ENCODE results near the gene UGCG.

Gene UGCG

GRCh38 chr9:111868475-111868874, 28.1 kb upstream of the UGCG start:
- TF ChIP-seq EZH2phosphoT487 (conservative IDR thresholded peaks at IDR 0.05; ENCODE audit: low read length): no peak
- no peaks in the 10 kb centered on the region for H4K20me1 ChIP-seq (ENCODE audit: low read depth, low read length)
- no peaks in the 10 kb centered on the region for H3K9me3 ChIP-seq (ENCODE audit: insufficient read depth, low read length)
- no peak overlapping the region for H2AFZ ChIP-seq (ENCODE audit: low read depth, low read length, severe bottlenecking)
- H3K27ac ChIP-seq (ENCODE audit: low read depth, low read length): no peak overlapping the region
- no peaks in the 10 kb centered on the region for H3K36me3 ChIP-seq (ENCODE audit: low read length)
- H3K9me2 ChIP-seq (replicated peaks; ENCODE audit: insufficient read depth, low read length): no peaks in the 10 kb centered on the region
- no peak overlapping the region for H3K4me3 ChIP-seq (ENCODE audit: insufficient read depth, low read length, poor library complexity, severe bottlenecking)
- no peaks in the 10 kb centered on the region for H3F3A ChIP-seq (ENCODE audit: insufficient read depth)
- no peaks in the 10 kb centered on the region for H3K27me3 ChIP-seq (ENCODE audit: low read length)
- no peak overlapping the region for H3K9ac ChIP-seq (ENCODE audit: low read length)
- no peak overlapping the region for H3K4me2 ChIP-seq (ENCODE audit: low read depth, low read length, poor library complexity, severe bottlenecking)
- no peaks in the 10 kb centered on the region for H3K79me2 ChIP-seq (ENCODE audit: insufficient read depth, low read length)

GRCh38 chr9:111870774-111871498, 25.7 kb upstream of the UGCG start:
- Histone ChIP-seq H4K20me1 (ENCODE audit: low read depth, low read length) (no peaks in the 10 kb centered on the region), H2AFZ (ENCODE audit: low read depth, low read length, severe bottlenecking) (no peak overlapping the region), H3F3A (ENCODE audit: insufficient read depth) (no peaks in the 10 kb centered on the region), H3K27me3 (ENCODE audit: low read length) (no peaks in the 10 kb centered on the region), H3K27ac (ENCODE audit: low read depth, low read length) (no peak overlapping the region), H3K36me3 (ENCODE audit: low read length) (no peaks in the 10 kb centered on the region), H3K79me2 (ENCODE audit: insufficient read depth, low read length) (no peaks in the 10 kb centered on the region), H3K4me3 (ENCODE audit: insufficient read depth, low read length, poor library complexity, severe bottlenecking) (no peak overlapping the region), H3K9ac (ENCODE audit: low read length) (no peak overlapping the region), H3K9me3 (ENCODE audit: insufficient read depth, low read length) (no peaks in the 10 kb centered on the region), H3K9me2 (replicated peaks; ENCODE audit: insufficient read depth, low read length) (no peaks in the 10 kb centered on the region), H3K4me2 (ENCODE audit: low read depth, low read length, poor library complexity, severe bottlenecking) (no peak overlapping the region)
- TF ChIP-seq EZH2phosphoT487 (conservative IDR thresholded peaks at IDR 0.05; ENCODE audit: low read length): no peak
- TF ChIP-seq, protein P1, sequence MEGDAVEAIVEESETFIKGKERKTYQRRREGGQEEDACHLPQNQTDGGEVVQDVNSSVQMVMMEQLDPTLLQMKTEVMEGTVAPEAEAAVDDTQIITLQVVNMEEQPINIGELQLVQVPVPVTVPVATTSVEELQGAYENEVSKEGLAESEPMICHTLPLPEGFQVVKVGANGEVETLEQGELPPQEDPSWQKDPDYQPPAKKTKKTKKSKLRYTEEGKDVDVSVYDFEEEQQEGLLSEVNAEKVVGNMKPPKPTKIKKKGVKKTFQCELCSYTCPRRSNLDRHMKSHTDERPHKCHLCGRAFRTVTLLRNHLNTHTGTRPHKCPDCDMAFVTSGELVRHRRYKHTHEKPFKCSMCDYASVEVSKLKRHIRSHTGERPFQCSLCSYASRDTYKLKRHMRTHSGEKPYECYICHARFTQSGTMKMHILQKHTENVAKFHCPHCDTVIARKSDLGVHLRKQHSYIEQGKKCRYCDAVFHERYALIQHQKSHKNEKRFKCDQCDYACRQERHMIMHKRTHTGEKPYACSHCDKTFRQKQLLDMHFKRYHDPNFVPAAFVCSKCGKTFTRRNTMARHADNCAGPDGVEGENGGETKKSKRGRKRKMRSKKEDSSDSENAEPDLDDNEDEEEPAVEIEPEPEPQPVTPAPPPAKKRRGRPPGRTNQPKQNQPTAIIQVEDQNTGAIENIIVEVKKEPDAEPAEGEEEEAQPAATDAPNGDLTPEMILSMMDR (IDR thresholded peaks at IDR 0.05; ENCODE audit: insufficient read depth, low read length, poor library complexity, severe bottlenecking): no peak

DNA sequence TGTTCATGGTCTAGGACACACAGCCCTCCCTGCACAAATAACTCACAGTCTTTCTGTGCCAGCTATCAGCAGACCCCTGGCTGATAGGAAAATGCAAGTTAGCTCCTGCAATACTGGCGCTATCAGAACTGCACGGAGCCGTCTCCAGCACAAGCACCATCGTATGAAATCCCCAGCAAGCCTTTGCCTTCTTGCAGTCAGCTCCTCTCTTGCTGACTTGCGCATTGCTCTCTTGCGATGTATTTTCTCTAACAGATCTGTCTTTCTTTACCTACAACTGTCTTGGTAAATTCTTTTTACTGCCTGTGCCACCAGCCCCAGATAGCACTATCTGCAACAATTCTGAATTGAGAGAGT, 25.1 kb upstream of the UGCG start:
- H3K4me2 ChIP-seq (ENCODE audit: low read depth, low read length, poor library complexity, severe bottlenecking): no peak overlapping the region
- no peak for TF ChIP-seq EZH2phosphoT487 (conservative IDR thresholded peaks at IDR 0.05; ENCODE audit: low read length)
- H3K9me2 ChIP-seq (replicated peaks; ENCODE audit: insufficient read depth, low read length): no peaks in the 10 kb centered on the region
- H3K4me3 ChIP-seq (ENCODE audit: insufficient read depth, low read length, poor library complexity, severe bottlenecking): no peak overlapping the region
- H2AFZ ChIP-seq (ENCODE audit: low read depth, low read length, severe bottlenecking): no peak overlapping the region
- H3K9me3 ChIP-seq (ENCODE audit: insufficient read depth, low read length): no peaks in the 10 kb centered on the region
- no peaks in the 10 kb centered on the region for H3K36me3 ChIP-seq (ENCODE audit: low read length)
- H4K20me1 ChIP-seq (ENCODE audit: low read depth, low read length): no peaks in the 10 kb centered on the region
- no peak overlapping the region for H3K27ac ChIP-seq (ENCODE audit: low read depth, low read length)
- H3K27me3 ChIP-seq (ENCODE audit: low read length): no peaks in the 10 kb centered on the region
- H3K79me2 ChIP-seq (ENCODE audit: insufficient read depth, low read length): no peaks in the 10 kb centered on the region
- H3K9ac ChIP-seq (ENCODE audit: low read length): no peak overlapping the region
- no peaks in the 10 kb centered on the region for H3F3A ChIP-seq (ENCODE audit: insufficient read depth)

DNA sequence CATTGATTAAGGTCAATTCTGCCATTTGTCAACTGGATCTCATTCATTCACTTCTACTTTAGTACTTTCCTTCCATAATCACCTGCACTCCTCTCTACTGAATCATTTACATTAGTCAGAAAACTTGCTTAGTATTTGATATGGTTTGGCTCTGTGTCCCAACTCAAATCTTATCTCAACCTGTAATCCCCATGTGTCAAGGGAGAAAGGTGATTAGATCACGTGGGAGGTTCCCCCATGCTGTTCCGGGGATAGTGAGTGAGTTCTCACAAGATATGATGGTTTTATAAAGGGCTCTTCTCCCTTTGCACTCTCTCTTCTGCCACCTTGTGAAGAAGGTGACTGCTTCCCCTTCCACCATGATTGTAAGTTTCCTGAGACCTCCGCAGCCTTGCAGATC, 23.7 kb upstream of the UGCG start:
- TF ChIP-seq, protein P1 (IDR thresholded peaks at IDR 0.05; ENCODE audit: insufficient read depth, low read length, poor library complexity, severe bottlenecking): no peak
- no peak for TF ChIP-seq EZH2phosphoT487 (conservative IDR thresholded peaks at IDR 0.05; ENCODE audit: low read length)
- Histone ChIP-seq H3K79me2 (ENCODE audit: insufficient read depth, low read length) (no peaks in the 10 kb centered on the region), H3K9me2 (replicated peaks; ENCODE audit: insufficient read depth, low read length) (no peaks in the 10 kb centered on the region), H4K20me1 (ENCODE audit: low read depth, low read length) (no peaks in the 10 kb centered on the region), H3K4me3 (ENCODE audit: insufficient read depth, low read length, poor library complexity, severe bottlenecking) (no peak overlapping the region), H3F3A (ENCODE audit: insufficient read depth) (no peaks in the 10 kb centered on the region), H2AFZ (ENCODE audit: low read depth, low read length, severe bottlenecking) (no peak overlapping the region), H3K27ac (ENCODE audit: low read depth, low read length) (no peak overlapping the region), H3K4me2 (ENCODE audit: low read depth, low read length, poor library complexity, severe bottlenecking) (no peak overlapping the region), H3K9ac (ENCODE audit: low read length) (no peak overlapping the region), H3K36me3 (ENCODE audit: low read length) (no peaks in the 10 kb centered on the region), H3K27me3 (ENCODE audit: low read length) (no peaks in the 10 kb centered on the region), H3K9me3 (ENCODE audit: insufficient read depth, low read length) (no peaks in the 10 kb centered on the region)

All from SU-DHL-6 (cell line).